Skeletal muscle tissue (tissue), 4 donors: ENCODE data around the gene SOBP. TPM values are rescaled to one million over a fixed set of nuclear protein-coding genes. Genes with fewer than 3 reads are reported as not detected.
"Not testable (repeated sequence)": the region's sequence is repeated elsewhere in the genome, so short reads cannot be mapped to it uniquely, and the experiment has no call there.

ENCODE experiments used
- H3K27ac ChIP-seq: one replicate; pipeline ENCODE4 v1.7.0; 2013; ENCODE audit warnings: mild to moderate bottlenecking, low read depth, low read length, inconsistent platforms
- H3K27me3 ChIP-seq, 3 donors: one replicate each; pipeline ENCODE4 v1.7.0; 2013; ENCODE audit warnings: low read length in 3 of 3; ENCODE audit not compliant: control insufficient read depth in 3 of 3, insufficient read depth in 3 of 3
- H3K36me3 ChIP-seq, 3 donors: one replicate each; pipeline ENCODE4 v1.7.0; 2013; ENCODE audit warnings: low read length in 3 of 3; ENCODE audit not compliant: control insufficient read depth in 3 of 3, insufficient read depth in 3 of 3
- H3K4me1 ChIP-seq, 3 donors: one replicate each; pipeline ENCODE4 v1.7.0; 2013; ENCODE audit warnings: low read length in 3 of 3, mild to moderate bottlenecking in 3 of 3; ENCODE audit not compliant: control insufficient read depth in 3 of 3, insufficient read depth in 3 of 3
- H3K4me3 ChIP-seq, 3 donors: one replicate each; pipeline ENCODE4 v1.7.0; 2013; ENCODE audit warnings: low read length in 3 of 3
- H3K9ac ChIP-seq, 3 donors: one replicate each; pipeline ENCODE4 v1.7.0; 2013; ENCODE audit warnings: low read length in 3 of 3, mild to moderate bottlenecking in 3 of 3, moderate library complexity in 2 of 3, low read depth in 1 of 3
- H3K9me3 ChIP-seq, 3 donors: one replicate each; pipeline ENCODE4 v1.7.0; 2013; ENCODE audit warnings: low read length in 3 of 3; ENCODE audit not compliant: control insufficient read depth in 3 of 3
- total RNA-seq: library from RNA; depleted of rRNA; stranded (reverse); fragments of >200 nt; gene quantifications from one replicate; pipeline ENCODE4 v1.2.3, GENCODE V29; 2014
- donor health status: Osteomylitis.

The SOBP gene
- total RNA-seq, 1 donor from 2014 or later, result 20.4 TPM

DNA sequence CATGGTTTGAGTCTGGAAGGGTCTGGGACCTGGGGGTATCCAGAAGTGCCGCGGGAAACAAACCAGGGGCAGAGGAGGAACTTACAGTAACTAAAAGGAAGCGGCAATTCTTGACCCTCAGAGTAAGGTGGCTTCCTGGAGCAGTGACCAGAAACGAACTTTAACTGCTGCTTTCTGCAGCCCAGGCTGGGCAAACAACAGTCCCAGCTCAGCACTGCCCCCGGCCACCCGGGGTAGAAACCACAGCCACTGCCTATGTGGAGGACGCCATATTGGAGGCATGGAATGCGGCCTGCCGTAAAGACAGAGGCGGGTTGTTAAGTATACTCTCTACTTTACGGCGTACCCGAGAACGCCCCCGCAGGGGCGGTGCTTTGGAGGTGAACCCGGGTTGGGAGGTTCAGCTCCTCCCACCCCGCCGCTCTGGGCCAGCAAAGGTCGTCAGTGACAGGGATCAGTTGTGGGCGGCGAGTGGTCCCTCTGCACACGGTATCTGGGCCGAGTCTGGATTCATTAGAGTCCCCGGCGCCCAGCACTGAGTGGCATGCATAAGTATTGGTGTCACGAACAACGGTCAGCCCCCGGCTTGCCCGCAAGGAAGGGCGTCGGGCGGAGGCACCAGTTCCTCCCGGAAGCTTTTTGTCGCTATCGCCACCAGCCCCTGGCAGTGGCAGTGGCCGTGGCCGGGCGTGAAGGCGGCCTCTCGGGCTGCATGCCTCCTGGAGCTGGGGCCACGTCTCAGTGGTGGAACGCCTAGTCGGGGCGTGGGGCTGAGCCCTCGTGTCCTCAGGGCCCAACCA is 30.4 kb upstream of the SOBP start, which contains the start of gene PDSS2:
Gene PDSS2 (minus strand): TSS at position 282 of the 800 bp plus-strand sequence. CDS start 279 bp downstream, at position 3.
- Histone ChIP-seq H3K9ac (peak within 1 kb of the TSS; percentile 97 to 98 (median 97)), H3K4me1 (peaks cover 10 to 14% (median 11%) of the 10 kb centered on the region in 3 donors), H3K27me3 (no peaks in the 10 kb centered on the region), H3K27ac (peak within 1 kb of the TSS; percentile 91), H3K9me3 (no peaks in the 10 kb centered on the region), H3K4me3 (peak within 1 kb of the TSS; percentile 98 to 99 (median 99)), H3K36me3 (no peaks in the 10 kb centered on the region)

DNA sequence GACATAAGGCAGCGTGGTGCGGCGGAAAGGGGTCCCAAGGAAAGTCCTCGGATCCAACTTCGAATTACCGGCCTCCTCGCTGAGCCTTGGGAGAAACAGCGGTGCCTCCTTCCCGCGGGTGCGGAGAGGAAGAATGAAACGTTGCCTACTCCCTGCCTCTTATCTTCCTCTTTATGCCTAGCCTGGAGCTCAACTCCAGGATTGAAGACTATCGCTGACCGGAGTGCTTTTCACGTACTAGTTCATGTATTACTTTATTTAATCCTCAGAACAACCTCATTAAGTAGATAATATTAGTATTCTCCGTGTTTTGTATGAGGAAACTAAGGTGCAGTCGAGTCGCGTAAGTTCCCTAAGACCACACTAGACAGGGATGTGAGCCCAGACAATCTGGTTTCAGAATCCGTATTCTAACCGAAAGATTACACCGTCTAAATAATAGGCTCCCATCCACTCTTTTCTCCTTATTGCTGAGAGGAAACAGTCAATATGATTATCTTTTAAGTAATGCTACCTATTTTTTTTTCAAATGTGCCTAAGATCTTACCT is 29.8 kb upstream of the SOBP start:
- Histone ChIP-seq H3K4me3 (peak overlapping the region; percentile 98 to 99 (median 99)), H3K27me3 (no peaks in the 10 kb centered on the region), H3K27ac (peak overlapping the region; percentile 91), H3K9me3 (no peaks in the 10 kb centered on the region), H3K36me3 (no peaks in the 10 kb centered on the region), H3K4me1 (peaks cover 10 to 14% (median 11%) of the 10 kb centered on the region in 3 donors), H3K9ac (peak overlapping the region; percentile 97 to 98 (median 97))

DNA sequence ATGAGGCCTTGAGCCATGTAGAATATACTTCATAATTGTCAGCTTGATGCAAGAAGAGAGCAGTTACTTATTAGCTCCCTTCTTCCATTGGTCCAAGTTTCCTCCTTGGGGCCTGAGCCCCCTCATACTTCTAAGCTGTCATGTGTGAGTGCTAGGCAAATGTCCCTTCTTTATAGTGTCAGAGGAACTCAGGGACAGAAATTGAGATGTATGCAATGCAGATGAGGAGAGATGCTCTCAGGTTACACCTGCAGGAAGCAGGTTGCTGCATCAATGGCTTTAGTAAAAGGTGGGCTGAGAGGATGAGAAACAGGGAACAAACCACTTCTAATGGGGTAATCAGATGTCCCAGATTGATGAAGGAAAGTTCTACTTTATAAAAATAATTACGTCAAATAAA is 23.9 kb upstream of the SOBP start:
- Histone ChIP-seq H3K9me3 (no peaks in the 10 kb centered on the region), H3K36me3 (no peaks in the 10 kb centered on the region), H3K27ac (no peak overlapping the region), H3K9ac (no peak overlapping the region), H3K4me1 (peaks cover 0 to 10% (median 10%) of the 10 kb centered on the region in 3 donors), H3K27me3 (no peaks in the 10 kb centered on the region), H3K4me3 (no peak overlapping the region)

DNA sequence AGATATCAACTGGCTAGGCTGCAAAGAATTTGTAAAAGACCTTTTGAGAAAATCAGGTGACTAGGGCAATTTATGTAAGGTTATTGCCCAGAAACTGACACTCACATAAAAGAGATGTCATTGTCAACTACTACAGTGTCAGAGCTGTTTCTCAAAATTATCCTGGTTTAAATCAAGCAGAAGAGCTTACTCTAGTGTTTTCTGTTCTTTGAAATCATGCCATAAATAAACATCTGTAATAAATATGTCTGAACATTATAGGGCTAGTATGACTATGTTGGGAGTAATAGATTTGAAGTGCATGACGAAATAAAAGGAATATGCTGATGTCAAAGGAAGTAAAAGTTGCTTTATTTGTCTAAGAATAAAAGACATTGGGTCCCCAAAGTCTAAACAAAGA is 19.6 kb upstream of the SOBP start:
- H3K27ac ChIP-seq, result no peak overlapping the region
- H3K4me1 ChIP-seq, result no peaks in the 10 kb centered on the region
- H3K36me3 ChIP-seq, result no peaks in the 10 kb centered on the region
- H3K9me3 ChIP-seq, result no peaks in the 10 kb centered on the region
- no peak overlapping the region for H3K4me3 ChIP-seq
- no peaks in the 10 kb centered on the region for H3K27me3 ChIP-seq
- no peak overlapping the region for H3K9ac ChIP-seq

DNA sequence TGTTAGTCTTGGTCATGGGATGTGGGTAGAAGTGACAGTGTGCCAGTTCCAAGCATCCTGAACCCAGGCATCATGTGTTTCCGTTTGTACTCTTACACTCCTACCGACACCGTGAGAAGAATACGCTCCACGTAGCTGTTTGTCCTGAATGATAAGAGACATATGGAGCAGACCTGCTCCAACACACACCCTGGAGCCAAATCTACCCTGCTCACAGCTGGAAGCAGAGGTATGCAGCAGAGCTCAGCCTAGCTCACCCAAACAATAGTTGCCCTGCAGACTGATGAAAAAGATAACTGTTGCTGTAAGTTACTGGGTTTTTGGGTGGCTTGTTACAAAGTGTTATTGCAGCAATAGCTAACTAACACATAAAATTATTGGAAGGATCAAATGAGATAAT is 16.3 kb upstream of the SOBP start:
- H3K36me3 ChIP-seq, result no peaks in the 10 kb centered on the region
- H3K27me3 ChIP-seq, result no peaks in the 10 kb centered on the region
- no peaks in the 10 kb centered on the region for H3K9me3 ChIP-seq
- no peak overlapping the region for H3K9ac ChIP-seq
- H3K4me1 ChIP-seq, result no peaks in the 10 kb centered on the region
- no peak overlapping the region for H3K4me3 ChIP-seq
- no peak overlapping the region for H3K27ac ChIP-seq

DNA sequence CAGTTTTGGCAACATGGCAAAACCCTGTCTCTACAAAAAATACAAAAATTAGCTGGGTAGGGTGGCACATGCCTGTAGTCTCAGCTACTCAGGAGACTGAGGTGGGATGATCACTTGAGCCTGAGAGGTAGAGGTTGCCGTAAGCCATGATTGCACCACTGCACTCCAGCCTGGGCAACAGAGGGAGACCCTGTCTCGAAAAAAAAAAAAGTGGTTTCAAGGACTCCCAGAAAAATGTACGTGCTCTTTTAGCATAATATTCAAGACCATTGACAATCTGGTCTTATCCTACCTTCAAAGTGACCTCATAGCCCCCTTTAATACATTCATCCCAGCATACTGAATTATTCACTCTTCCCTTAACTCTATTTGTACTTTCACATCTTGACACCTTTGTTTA is 14.6 kb upstream of the SOBP start:
- not testable (repeated sequence) for H3K4me1 ChIP-seq, H3K27ac ChIP-seq, H3K27me3 ChIP-seq, H3K4me3 ChIP-seq, H3K36me3 ChIP-seq, H3K9me3 ChIP-seq, H3K9ac ChIP-seq

DNA sequence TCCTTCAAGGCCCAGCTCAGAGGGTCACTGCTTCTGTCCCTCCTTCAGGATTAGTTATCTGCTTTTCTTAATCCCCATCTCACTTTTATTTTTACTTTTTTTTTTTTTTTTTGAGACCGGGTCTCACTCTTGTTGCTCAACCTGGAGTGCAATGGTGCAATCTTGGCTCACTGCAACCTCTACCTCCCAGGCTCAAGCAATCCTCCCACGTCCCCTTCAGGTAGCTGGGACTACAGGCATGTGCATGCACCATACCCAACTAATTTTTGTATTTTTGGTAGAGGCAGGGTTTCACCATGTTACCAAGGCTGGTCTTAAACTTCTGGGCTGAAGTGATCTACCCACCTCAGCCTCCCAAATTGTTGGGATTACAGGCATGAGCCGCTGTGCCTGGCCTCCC is 14.1 kb upstream of the SOBP start:
- not testable (repeated sequence) for H3K9ac ChIP-seq, H3K4me3 ChIP-seq, H3K36me3 ChIP-seq, H3K27me3 ChIP-seq, H3K4me1 ChIP-seq, H3K27ac ChIP-seq, H3K9me3 ChIP-seq

DNA sequence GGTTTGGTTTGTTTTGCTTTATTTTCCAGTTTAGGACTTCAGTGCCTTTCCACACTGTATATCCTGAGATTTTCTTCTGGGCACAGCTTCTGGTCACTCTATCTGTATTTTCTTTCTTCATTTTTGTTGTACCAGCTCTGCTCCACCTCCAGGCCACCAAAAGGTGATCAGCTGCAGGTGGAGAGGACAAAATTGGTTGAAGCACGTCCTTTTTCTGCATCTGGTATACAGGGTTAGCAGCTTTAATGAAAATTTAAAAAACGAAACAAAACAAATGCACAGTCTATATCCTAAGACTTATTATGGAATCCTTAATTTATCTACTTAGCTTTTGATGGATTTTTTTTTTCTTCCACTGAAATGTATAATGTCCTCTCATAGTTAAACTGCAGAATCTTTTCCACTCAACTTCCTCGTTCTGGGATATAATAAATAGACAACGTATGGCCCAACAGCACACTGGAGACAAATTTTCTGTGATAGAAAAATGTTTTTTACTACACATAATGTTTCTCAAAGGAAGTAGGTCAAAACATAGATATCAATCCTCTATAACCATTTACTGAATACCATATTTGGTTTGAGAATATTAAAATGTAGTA is 10.7 kb upstream of the SOBP start:
- Histone ChIP-seq H3K4me3 (no peak overlapping the region), H3K27me3 (no peaks in the 10 kb centered on the region), H3K36me3 (no peaks in the 10 kb centered on the region), H3K27ac (no peak overlapping the region), H3K9ac (no peak overlapping the region), H3K9me3 (no peaks in the 10 kb centered on the region), H3K4me1 (no peaks in the 10 kb centered on the region)

DNA sequence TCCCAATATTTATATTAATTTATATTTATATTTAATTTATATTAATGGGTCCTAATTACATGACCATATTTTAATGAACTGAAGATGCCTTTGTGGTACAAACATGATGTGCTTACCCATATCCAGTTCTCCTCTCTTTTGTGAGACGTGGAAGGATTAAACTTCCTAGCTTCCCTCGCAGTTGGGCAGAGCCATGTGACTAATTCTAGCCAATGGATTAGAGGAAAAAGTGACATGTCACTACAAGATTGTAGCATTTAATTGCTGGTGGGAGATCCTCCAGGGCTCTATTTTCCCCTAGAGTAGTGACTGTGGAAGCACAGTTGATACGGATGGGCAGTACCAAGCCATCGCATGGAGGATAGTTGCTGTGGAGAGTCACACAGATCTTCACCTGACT is 4.8 kb upstream of the SOBP start:
- Histone ChIP-seq H3K4me3 (no peak overlapping the region), H3K36me3 (no peaks in the 10 kb centered on the region), H3K4me1 (peaks cover 6 to 14% (median 8%) of the 10 kb centered on the region in 3 donors), H3K27ac (no peak overlapping the region), H3K27me3 (no peaks in the 10 kb centered on the region), H3K9me3 (no peaks in the 10 kb centered on the region), H3K9ac (no peak overlapping the region)
